Measurements from ENCODE around the gene JAK2.
"Not testable (repeated sequence)": the region's sequence is repeated elsewhere in the genome, so short reads cannot be mapped to it uniquely, and the experiment has no call there.

JAK2 gene
- total RNA-seq: 54.8 to 119 (median 63.7) reads per million in 3 experiments

DNA sequence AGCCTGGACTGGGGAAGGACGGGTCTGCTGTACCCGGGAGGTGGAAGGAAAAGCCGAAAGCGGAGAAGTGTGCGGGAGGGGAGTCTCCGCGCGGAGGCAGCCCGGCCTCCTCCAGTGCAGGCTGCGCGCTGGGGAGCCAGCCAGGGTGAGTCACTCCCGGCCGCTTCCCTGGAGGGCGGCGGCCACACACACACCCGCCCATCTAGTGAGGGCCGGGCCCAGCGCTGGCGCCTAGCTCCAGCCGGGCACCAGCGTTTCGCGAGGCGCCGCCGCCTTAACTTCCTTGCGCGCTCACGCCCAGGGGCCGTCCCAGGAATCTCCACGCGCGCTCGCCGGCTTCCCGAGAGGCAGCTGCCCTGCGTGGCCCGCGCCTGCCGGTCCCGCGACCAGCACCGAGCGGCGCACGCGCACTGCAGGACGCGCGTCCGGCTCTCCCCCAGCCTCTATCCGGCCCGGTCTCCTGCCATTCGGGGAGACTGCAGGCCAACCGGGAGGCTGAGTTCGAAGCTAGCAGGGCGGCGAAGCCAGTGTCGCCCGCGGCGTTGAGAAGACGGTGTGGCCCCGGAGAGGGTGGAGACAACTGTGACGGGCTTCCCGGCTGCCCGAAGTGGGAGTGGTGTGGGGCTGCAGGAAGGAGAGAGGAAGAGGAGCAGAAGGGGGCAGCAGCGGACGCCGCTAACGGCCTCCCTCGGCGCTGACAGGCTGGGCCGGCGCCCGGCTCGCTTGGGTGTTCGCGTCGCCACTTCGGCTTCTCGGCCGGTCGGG, at the start of gene JAK2:
TSS of gene JAK2 (plus strand) at position 652 of the 765 bp plus-strand sequence. CDS start 36,716 bp downstream, outside the sequence.
- peak; percentile 81 for DNase-seq

DNA sequence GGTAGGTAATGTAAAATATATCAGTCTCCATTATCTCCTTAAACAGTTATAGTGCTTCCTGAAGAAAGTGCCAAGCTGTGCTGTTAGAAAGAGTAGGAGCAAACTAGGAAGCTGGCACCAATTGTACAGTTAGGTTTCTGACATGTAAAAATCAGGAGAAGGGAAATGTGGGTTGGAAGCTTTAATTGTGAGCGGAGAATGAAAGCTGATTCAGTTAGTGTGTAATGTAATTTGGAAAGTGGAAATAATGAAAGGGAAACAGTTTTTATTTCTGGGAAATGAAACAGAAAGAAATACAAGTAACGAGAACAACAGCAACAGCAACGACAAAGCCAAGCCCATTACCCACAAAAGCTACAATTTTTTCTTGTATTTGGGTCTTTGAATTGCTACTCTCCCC, 48.8 kb upstream of the JAK2 start:
- DNase-seq: no peak

DNA sequence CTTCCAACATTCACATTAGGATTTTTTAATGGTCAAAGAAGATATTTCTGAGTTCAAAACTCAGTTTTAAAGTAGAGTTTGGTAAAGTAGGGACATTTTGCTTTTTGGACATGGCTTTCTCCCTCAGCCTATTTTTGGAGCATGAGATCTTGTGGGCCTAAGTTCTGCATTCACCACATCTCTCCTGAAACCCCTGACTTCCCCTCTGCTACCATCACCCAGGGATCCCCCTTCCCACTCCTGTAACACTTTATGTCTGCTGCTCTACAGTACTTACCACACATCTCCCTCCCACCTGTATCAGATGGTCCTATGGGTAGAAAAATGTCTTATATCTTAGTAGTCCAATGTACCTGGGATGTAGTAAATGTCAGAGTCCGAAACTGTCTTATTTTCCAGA, 48.2 kb upstream of the JAK2 start:
- no peak for DNase-seq

DNA sequence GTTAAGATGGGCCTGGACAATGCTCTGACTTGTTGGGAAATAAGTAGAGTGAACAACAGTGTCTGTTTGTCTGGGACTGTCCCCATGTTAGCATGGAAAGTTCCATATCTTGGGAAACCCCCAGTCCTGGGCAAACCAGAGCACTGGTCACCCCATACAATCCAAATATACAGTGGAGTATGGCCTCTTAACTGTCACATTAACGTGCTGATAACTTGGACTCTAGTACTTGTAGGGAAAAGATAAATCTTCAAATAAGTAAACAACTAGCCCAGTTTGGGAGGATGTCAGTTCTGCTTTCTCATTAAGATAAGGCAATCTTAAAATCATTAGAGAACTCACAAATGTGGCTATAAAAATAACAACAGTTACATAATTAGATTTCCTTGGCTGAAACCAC, 47.6 kb upstream of the JAK2 start:
- DNase-seq: no peak

DNA sequence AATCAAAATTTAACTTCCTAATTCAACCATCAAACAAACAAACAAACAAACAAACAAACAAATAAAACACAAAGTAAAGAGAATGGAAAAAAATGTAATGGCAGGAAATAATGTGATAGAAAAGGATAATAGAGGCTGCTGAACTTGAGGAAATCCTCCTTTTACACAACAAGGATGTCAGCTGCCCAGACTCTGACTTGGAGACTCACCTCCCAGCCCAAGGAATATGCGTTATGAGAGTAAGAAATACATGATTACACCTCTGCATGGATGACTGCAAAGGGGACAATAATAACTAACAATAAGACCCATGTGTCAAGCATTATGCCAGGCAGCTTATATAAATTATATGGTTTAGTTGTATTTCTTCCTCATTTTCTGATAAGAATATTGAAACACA, 46.6 kb upstream of the JAK2 start:
- DNase-seq: no peak

DNA sequence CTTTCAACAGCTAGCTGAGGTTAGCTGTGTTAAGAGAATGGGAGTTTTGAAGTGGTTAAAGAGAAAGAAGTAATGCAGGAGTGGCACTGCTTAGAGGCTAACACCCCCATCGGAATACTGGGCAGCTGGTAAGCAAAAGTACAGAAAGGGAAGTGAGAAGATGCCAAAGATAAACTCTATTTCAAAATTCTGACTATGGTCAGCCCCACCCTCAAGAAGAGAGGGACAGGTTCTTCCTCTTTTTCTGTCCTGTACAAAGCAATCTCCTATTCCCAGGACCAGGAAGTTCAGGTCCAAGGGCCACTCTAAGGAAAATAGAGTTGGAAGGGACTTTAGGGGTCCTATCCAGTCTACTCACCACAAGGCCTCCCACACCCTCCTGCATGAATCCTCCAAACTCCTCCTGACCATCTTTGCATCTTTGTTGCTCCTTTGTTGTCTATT, 45.9 kb upstream of the JAK2 start:
- DNase-seq: peak; percentile 1

DNA sequence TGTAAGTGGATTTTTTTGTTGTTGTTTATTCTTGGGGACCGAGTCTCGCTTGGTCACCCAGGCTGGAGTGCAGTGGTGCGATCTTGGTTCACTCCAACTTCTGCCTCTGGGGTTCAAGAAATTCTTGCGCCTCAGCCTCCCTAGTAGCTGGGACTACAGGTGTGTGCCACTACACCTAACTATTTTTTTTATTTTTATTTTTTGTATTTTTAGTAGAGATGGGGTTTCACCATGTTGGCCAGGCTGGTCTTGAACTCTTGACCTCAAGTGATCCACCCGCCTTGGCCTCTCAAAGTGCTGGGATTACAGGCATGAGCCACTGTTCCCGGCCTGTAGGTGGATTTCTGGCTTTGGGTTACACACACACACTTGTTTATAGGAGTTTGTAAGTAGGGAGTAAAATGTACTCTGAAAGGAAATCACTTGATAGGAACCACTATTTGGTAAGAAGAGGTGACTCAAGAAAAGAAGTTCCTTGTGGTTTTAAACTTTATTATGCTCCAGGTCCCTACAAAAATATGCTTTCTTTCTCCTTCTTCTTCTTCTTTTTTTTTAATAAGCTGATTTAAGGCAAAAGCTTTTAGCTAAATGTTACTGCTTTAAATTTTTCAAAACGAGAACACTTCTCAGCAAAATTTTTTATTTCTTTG, 42.9 kb upstream of the JAK2 start:
- DNase-seq: not testable (repeated sequence)

DNA sequence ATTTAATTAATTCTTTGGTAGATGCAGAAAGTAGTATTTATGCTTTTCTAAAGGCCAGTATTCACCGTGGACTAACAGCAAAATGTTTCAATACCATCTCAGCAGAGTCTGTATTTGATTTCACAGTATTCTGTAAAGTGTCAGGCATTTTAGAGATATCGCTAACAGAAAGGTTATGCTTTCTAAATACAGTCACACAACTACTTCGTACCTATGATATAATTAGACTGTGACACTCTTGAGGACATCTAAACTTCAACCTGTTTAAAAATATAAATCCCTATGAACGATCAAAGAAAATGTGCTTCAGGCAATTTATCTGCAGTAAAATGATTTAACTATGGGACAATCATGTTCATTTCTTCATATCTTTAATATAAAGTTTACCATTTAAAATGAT, 41.7 kb upstream of the JAK2 start:
- DNase-seq: no peak

DNA sequence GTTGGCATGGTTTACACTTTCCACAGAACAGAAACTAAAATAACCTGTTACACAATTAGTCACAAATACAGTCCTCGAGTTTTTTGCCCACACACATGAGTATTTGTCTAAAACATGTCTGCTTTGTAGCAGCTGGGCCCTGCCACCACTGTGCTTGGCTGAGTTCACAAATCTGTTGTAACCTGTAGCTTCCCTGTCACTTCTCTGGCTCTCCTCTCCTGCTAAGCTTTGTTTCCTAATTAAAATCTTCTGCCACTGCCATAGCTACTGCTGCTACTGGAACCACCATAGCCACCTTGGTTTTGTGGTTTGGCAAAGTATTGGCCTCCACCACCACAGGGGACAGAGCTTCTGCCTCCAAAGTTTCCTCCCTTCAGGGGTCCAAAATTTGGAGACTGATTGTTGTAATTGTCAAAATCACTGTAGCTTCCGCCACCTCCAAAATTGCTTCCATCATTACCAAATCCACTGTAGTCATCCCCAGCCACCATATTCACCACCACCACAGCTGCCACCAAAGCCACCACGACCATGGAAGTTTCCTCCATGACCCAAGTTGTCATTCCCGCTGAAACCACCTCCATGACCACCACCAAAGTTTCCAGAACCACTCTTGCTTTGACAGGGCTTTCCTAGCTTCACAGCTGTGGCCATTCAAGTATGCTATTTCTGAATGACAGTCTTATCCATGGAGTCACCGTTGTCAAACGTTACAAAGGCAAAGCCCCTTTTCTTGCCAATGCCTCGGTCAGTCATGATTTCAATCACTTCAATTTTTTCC, 40.5 kb upstream of the JAK2 start:
- not testable (repeated sequence) for DNase-seq

DNA sequence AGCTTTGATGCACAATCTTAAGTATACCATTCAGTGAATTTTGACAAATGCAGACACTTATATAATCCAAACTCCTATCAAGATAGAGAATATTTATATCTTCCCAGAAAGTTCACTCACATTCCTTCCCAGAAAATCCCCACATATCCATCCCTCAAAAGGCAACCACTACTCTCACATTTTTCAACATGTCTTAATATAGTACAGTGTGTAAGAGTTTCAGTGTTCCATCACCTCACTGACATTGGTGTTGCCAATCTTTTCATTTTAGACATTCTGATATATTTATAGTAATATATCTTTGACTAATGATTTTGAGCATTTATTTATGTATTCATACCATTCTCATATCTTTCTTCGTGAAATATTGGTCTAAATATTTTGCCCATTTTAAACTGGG, 38.1 kb upstream of the JAK2 start:
- DNase-seq: no peak

DNA sequence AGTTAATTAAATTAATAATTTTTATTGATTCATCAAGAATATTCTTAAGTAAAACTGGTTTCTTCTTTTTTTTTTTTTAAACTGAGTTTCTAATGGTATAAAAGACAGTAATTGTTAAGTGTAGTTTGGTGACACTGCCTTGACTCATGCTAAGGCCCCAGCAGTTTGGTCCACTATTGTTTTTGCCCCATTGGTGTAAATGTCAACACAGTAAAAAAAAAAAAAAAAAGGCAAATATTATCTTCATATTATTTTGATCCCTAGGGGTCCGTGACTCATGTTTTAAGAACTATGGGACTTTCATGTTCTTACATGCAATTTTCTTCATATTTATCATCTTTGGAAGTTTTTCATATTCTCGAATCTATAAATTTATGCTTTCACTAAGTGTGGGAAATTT, 29.2 kb upstream of the JAK2 start:
- DNase-seq: no peak

DNA sequence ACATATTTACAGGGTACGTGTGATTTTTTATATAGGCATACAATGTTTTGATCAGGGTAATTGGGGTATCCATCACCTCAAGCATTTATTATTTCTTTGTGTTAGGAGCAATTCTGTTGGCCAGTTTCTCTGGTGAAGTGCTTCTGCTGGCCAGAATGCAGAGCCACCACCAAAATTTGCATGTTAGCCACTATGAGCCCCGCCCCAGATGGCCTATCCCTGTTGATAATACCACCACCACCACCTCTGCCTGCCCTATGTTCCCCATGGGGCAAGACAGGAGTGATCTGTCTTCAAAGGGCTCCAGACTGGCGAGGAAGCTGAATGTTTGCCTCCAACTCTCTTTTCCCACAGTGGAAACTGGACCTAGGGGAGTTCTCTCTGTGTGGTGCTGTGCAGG, 26.0 kb upstream of the JAK2 start:
- DNase-seq: no peak

DNA sequence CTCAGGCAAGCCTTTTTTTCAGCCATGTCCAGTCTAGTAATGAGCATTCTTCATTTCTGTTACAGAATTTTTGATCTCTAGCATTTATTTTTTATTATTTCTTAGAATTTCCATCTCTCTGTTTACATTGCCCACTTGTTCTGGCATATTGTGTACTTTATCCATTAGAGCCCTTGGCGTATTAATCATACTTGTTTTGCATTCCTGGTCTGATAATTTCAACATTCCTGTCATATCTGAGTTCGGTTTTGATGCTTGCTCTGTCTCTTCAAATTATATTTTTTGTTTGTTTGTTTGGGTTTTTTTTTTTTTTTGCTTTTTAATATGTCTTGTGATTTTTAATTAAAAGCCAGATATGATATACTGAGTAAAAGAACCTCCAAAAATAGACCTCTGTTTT, 23.0 kb upstream of the JAK2 start:
- DNase-seq: no peak

DNA sequence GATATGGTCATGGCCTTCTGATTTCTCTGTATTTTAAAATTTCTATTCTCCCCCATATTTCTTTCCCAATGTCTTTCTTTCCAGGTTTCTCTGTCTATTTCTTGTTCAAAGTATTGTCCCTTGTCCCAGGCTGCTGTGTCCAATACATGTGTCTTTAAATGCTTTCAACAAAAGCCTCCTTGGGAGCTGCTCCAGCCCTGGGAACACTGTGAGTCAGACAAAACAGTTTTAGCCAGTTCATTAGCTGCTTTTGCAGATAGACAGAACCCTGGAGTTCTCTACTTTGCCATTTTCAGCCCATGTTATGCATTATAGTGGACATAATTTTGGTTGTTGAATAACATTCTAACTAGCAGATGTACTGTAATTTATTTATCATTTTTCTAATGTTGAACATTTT, 20.5 kb upstream of the JAK2 start:
- no peak for DNase-seq

DNA sequence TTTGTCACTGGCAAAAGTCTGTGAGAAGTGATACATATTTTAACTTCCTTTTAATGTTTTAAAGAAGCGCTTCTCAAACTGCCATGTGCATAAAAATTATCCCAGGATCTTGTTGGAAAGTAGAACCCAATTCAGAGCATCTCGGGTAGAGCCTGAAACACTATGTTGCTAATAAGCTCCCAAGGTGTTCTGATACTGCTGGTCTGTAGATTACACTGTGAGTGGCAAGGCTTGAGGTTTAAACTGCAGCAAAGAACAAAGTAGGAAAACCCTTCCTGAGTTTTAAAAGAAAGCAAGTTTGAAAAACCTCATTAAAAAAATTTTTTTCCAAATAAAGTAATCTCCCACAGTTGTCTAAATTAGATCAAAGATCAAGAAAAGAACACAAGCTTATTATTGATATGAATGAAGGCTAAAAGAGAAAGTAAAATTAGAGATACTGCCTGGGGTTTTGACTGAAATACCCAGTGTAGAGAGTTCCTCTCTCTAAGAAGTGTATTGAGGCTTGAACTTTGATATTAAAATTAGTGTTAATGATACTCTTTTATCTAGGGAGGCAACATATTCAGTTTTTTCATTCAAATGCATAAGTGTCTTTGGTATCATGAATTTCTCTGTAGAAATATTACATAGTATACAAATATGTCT, 19.8 kb upstream of the JAK2 start:
- no peak for DNase-seq

DNA sequence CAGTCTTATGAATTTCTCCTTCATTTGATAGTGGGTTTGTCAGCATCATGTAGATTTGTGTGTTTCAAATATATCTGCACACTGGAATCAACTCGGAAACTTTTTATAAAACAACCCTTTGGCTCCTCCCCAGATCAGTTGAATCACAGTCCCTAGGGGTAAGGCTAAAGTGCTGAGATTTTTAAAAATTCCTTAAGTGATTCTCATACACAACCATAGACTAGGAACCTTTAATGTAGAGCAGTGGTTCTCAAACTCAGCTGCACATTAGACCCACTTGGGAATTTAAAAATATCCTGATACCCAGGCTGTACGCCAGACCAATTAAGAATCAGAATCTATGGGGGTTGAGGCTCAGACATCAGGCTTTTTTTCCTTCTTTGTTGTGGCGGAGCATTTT, 17.5 kb upstream of the JAK2 start:
- no peak for DNase-seq

DNA sequence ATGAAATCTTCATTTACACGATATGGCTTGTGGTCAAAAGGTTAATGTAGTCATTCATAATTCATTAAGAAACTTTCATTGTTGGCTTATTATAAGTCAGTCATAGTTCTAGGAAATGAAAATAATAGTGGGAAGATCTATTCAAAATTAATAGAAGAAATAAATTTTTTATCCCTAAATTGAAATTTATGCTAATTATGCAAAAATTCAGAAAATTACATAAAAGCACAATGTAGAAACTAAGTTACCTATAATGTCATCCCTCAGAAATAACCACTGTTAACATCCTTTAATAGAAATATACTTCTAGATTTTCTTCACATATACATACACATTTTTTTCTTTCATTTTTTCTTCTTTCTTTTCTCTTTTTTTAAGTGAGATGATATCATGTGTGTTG, 15.9 kb upstream of the JAK2 start:
- DNase-seq: no peak

DNA sequence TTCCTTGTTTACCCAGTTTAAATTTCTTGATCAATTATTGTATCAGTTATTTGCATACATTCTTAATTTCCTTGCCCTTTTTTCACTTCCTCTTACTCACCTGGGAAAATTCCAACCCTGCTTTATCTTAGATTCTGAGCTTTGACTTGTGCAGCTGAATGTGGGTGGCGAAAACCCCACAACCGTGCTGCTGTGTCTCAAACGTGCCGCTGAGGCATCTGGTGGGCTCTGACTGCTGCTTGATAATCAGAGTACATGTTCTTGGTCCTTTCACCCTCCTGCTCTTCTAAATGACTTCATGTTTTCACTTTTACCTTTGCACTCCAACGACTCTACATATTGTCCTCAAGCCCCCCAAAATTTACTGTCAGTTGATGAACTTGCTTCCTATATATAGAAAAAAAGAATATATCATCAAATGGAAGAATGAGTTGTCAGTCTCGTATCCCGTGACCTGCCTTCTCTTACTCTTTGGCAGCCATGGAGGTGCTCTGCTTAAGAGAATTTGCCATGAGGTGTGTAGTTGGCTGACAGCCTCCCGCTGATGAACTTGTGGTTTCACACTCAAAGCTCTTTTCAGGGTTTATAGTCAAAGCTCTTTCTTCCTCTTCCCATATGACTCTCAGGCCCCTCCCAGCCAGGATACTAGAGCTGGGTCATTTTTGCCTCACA, 14.0 kb upstream of the JAK2 start:
- DNase-seq: peak; percentile 4

DNA sequence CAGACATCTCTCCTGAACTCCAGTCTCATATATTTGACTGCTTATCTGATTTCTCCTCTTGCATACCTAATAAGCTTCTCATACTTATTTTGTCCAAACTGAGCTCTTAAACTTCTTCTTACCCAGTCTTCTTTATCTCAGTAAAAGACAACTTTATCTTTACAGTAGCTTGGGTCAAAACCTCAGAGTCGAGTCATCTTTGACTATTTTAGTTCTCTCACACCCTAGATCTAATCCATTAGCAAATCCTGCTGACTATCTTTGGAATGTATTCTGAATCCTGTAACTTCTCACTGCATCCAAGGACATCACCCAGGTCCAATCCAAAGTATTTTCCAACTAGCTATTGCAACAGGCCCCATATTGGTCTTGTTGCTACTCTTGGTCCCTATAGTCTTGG, 11.8 kb upstream of the JAK2 start:
- DNase-seq: no peak

DNA sequence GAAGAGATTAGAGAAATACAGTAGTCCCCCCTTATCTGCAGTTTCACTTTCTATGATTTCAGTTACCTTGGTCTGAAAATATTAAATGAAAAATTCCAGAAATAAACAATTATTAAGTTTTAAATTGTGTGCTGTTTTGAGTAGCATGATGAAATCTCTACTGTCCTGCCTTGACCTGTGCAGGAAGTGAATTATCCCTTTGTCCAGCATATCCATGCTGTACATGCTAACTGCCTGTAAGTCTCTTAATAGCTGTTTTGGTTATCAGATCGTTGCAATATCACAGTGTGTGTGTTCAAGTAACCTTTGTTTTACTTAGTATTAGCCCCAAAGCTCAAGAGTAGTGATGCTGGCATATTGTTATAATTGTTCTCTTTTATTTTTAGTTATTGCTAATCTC, 11.2 kb upstream of the JAK2 start:
- DNase-seq: no peak

DNA sequence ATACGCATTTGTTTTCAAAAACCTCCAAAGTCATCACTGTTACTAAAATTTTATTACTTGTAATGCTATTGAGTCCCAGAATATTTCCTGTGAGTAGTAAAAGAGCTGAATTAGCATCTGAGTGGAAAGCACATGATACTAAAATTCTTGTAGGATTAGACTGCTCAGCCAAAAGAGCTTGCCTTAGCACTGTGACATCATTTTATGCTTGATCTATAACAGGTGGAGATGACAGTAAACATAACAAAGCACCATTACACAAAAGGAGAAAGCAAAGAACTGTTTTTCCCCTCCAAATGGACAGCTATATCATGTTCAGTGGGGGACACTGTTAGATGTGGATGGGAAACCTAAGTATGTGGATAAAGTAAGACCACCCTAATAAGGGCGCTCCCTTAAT, 5.8 kb upstream of the JAK2 start:
- no peak for DNase-seq

DNA sequence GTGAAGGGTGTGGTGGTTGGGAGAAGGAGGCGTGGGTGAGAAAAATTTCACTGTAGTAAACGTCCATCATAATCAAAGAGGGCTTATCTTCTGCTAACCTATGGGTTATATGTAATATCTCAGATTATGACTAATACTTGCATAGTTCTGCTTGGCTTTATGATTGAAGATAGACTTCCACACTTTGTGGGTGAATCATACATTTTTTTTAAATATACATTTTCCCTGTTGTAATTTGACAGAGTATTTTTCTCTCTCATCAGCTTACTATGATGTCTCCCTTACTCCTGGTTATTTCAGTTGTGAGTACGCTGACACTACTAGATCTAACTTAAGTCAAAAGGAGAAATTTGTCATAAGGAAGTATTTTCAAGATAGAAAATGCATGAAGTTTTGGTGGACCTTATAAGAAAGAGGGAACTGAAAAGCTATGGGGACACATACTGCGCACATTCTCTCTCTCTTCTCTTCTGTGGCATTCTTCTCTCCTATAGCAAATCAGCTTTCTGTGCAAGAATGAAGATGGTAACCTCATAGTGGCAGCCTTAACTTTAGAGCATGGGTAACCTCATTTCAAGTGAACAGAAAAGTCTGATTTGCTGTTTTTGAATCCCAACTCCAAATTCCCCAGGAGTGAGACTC, 4.9 kb upstream of the JAK2 start:
- DNase-seq: no peak
